ENCODE results near the gene B4GALT5. TPM values are rescaled to one million over a fixed set of nuclear protein-coding genes. Genes with fewer than 3 reads are reported as not detected.
"Not testable (repeated sequence)": the region's sequence is repeated elsewhere in the genome, so short reads cannot be mapped to it uniquely, and the experiment has no call there.

The B4GALT5 gene
- total RNA-seq, 1 experiment from 2014 or later: 63.1 TPM

GRCh38 chr20:49614338-49615050 lies 99.2 kb downstream of the B4GALT5 start:
- peaks cover 59% of the 10 kb centered on the region for H3K4me1 ChIP-seq (replicated peaks; ENCODE audit: insufficient read depth)

GRCh38 chr20:49612127-49612738 lies 101.4 kb downstream of the B4GALT5 start:
- POLR2A ChIA-PET (ENCODE audit: unreplicated experiment): interaction anchor here (0.6 kb wide), 2 partner anchors 38 to 63 kb away, joined by 3 read pairs; no protein-coding TSS in a partner anchor
- H3K4me2 ChIP-seq: no peak overlapping the region

More at GRCh38 chr20:49614338-49615050, 99.2 kb downstream of the B4GALT5 start:
- no peaks in the 10 kb centered on the region for H3K36me3 ChIP-seq (ENCODE audit: low read depth)
- no peak for DNase-seq
- ChIA-PET CTCF (interaction anchor here (0.5 to 1.0 kb wide), 3 partner anchors 227 to 263 kb away, joined by 4 to 6 read pairs (median 5); no protein-coding TSS in a partner anchor), POLR2A (ENCODE audit: unreplicated experiment) (interaction anchor here (0.6 kb wide), 1 partner anchor 158 kb away, joined by 4 read pairs; no protein-coding TSS in a partner anchor)
- no peaks in the 10 kb centered on the region for H3K9me2 ChIP-seq (ENCODE audit: insufficient read depth)
- BruUV-seq (replicated peaks): no TSS peak
- peak overlapping the region; percentile 84 for H3K27ac ChIP-seq
- H3K4me2 ChIP-seq: peak overlapping the region; percentile 12
- intact Hi-C loops (cut with micrococcal nuclease; ENCODE audit: unreplicated experiment): loop anchor here (1.0 to 5.0 kb wide), 7 partner anchors 63 to 563 kb away; partner anchors contain the start of gene B4GALT5
- H3K79me2 ChIP-seq (ENCODE audit: low read depth): no peaks in the 10 kb centered on the region
- peaks cover 39% of the 10 kb centered on the region for H3F3A ChIP-seq (ENCODE audit: insufficient read depth, low read depth)
- no peaks in the 10 kb centered on the region for H4K20me1 ChIP-seq (ENCODE audit: insufficient read depth)
- H2AFZ ChIP-seq: no peak overlapping the region
- TF ChIP-seq CTCF (conservative IDR thresholded peaks at IDR 0.05): no peak
- TF ChIP-seq EZH2 (IDR thresholded peaks at IDR 0.05; ENCODE audit: low read depth): no peak
- H3K9me3 ChIP-seq (ENCODE audit: insufficient read depth, low read depth): no peaks in the 10 kb centered on the region
- no peak overlapping the region for H3K4me3 ChIP-seq
- H3K27me3 ChIP-seq (ENCODE audit: insufficient read depth, low read depth): no peaks in the 10 kb centered on the region

GRCh38 chr20:49611539-49612126 lies 102.0 kb downstream of the B4GALT5 start:
- not testable (repeated sequence) for H4K20me1 ChIP-seq (ENCODE audit: insufficient read depth); BruUV-seq (replicated peaks); H3K27me3 ChIP-seq (ENCODE audit: insufficient read depth, low read depth); DNase-seq; H3K36me3 ChIP-seq (ENCODE audit: low read depth); H3K9me3 ChIP-seq (ENCODE audit: insufficient read depth, low read depth); H3K79me2 ChIP-seq (ENCODE audit: low read depth); H3K4me3 ChIP-seq; H3K9me2 ChIP-seq (ENCODE audit: insufficient read depth); H2AFZ ChIP-seq
- Histone ChIP-seq H3F3A (ENCODE audit: insufficient read depth, low read depth) (peaks cover 39% of the 10 kb centered on the region), H3K4me1 (replicated peaks; ENCODE audit: insufficient read depth) (peaks cover 75% of the 10 kb centered on the region), H3K27ac (peak overlapping the region; percentile 18; the same call in 1 of the 2 replicates), H3K4me2 (peak overlapping the region; percentile 70)
- intact Hi-C loops (cut with micrococcal nuclease; ENCODE audit: unreplicated experiment): loop anchor here (1.0 to 5.0 kb wide), 8 partner anchors 101 to 566 kb away; partner anchors contain the start of genes B4GALT5 and SLC9A8
- POLR2A ChIA-PET (ENCODE audit: unreplicated experiment): interaction anchor here (0.6 kb wide), 1 partner anchor 39 kb away, joined by 3 read pairs; no protein-coding TSS in a partner anchor
- CTCF ChIA-PET: interaction anchor here (0.7 to 1.4 kb wide), 4 partner anchors 70 to 235 kb away, joined by 3 to 17 read pairs (median 3); no protein-coding TSS in a partner anchor

More at GRCh38 chr20:49612127-49612738, 101.4 kb downstream of the B4GALT5 start:
- no peaks in the 10 kb centered on the region for H3K36me3 ChIP-seq (ENCODE audit: low read depth)
- H3K27ac ChIP-seq: peak overlapping the region; percentile 6; the same call in 1 of the 2 replicates
- no peaks in the 10 kb centered on the region for H3K27me3 ChIP-seq (ENCODE audit: insufficient read depth, low read depth)
- H3K4me3 ChIP-seq: no peak overlapping the region
- no peak for TF ChIP-seq CTCF (conservative IDR thresholded peaks at IDR 0.05)
- TF ChIP-seq EZH2 (IDR thresholded peaks at IDR 0.05; ENCODE audit: low read depth): no peak
- H3F3A ChIP-seq (ENCODE audit: insufficient read depth, low read depth): peaks cover 43% of the 10 kb centered on the region
- CTCF ChIA-PET: interaction anchor here (0.6 to 1.4 kb wide), 5 partner anchors 71 to 234 kb away, joined by 3 to 17 read pairs (median 3); no protein-coding TSS in a partner anchor
- peaks cover 73% of the 10 kb centered on the region for H3K4me1 ChIP-seq (replicated peaks; ENCODE audit: insufficient read depth)
- no peaks in the 10 kb centered on the region for H3K9me2 ChIP-seq (ENCODE audit: insufficient read depth)
- peak; percentile 82 to 85 for DNase-seq
- H3K9me3 ChIP-seq (ENCODE audit: insufficient read depth, low read depth): no peaks in the 10 kb centered on the region
- no peaks in the 10 kb centered on the region for H4K20me1 ChIP-seq (ENCODE audit: insufficient read depth)
- intact Hi-C loops (cut with micrococcal nuclease; ENCODE audit: unreplicated experiment): loop anchor here (1.0 to 5.0 kb wide), 5 partner anchors 100 to 565 kb away; partner anchors contain the start of genes B4GALT5 and SLC9A8
- no peak overlapping the region for H2AFZ ChIP-seq
- no peaks in the 10 kb centered on the region for H3K79me2 ChIP-seq (ENCODE audit: low read depth)
- no TSS peak for BruUV-seq (replicated peaks)

Measured in PC-9 (cell line).